ENCODE data around the gene CCL4.
"Not testable (repeated sequence)": the region's sequence is repeated elsewhere in the genome, so short reads cannot be mapped to it uniquely, and the experiment has no call there.

CCL4 gene

GRCh38 chr17:36088670-36089338 is 14.8 kb upstream of the CCL4 start:
- no peak for DNase-seq

- no peak for DNase-seq
These were observed 14.2 kb upstream of the CCL4 start for GRCh38 chr17:36089339-36089865.

GRCh38 chr17:36089888-36090836 is 13.5 kb upstream of the CCL4 start, which contains the start of gene CCL3:
TSS of gene CCL3 (minus strand) at chr17:36090143. CDS start at chr17:36090058, 85 bp downstream.
- DNase-seq = no peak

GRCh38 chr17:36092230-36092629 is 11.4 kb upstream of the CCL4 start:
- no peak for DNase-seq

- DNase-seq = not testable (repeated sequence)
These were observed 10.9 kb upstream of the CCL4 start for GRCh38 chr17:36092715-36093114.

- no peak for DNase-seq
These were observed 9.4 kb upstream of the CCL4 start for GRCh38 chr17:36094232-36094631.

- no peak for DNase-seq
These were observed 8.9 kb upstream of the CCL4 start for GRCh38 chr17:36094746-36095145.

GRCh38 chr17:36095992-36096391 is 7.6 kb upstream of the CCL4 start:
- no peak for DNase-seq

- not testable (repeated sequence) for DNase-seq
These were observed 4.6 kb upstream of the CCL4 start for GRCh38 chr17:36099004-36099403.

GRCh38 chr17:36104246-36104645 is 619 bp downstream of the CCL4 start:
- not testable (repeated sequence) for DNase-seq

GRCh38 chr17:36104701-36105181 is 1.1 kb downstream of the CCL4 start:
- no peak for DNase-seq

- no peak for DNase-seq
These were observed 2.3 kb downstream of the CCL4 start for GRCh38 chr17:36105781-36106492.

GRCh38 chr17:36106493-36106835 is 2.8 kb downstream of the CCL4 start:
- no peak for DNase-seq

- DNase-seq = no peak
These were observed 4.0 kb downstream of the CCL4 start for GRCh38 chr17:36107660-36108059.

- DNase-seq = not testable (repeated sequence)
These were observed 4.6 kb downstream of the CCL4 start for GRCh38 chr17:36108265-36108664.

GRCh38 chr17:36111068-36111490 is 7.5 kb downstream of the CCL4 start:
- no peak for DNase-seq

- DNase-seq = no peak
These were observed 8.9 kb downstream of the CCL4 start for GRCh38 chr17:36112572-36112971.

- DNase-seq = not testable (repeated sequence)
These were observed 9.5 kb downstream of the CCL4 start for GRCh38 chr17:36113131-36113530.

GRCh38 chr17:36114971-36115648 is 11.5 kb downstream of the CCL4 start:
- DNase-seq = not testable (repeated sequence)

GRCh38 chr17:36115649-36115977 is 12.0 kb downstream of the CCL4 start:
- DNase-seq = not testable (repeated sequence)

GRCh38 chr17:36117505-36118382 is 14.1 kb downstream of the CCL4 start:
- DNase-seq = no peak
